Esophagus squamous epithelium (tissue), 4 donors: ENCODE data around the gene MMP27.

Experiments used
- POLR2A ChIP-seq, 4 donors: fragments of 450-650 bp; IDR thresholded peaks; one replicate each; pipeline ENCODE4 v1.6.1; 2017; ENCODE audit warnings: antibody characterized with exemption in 4 of 4, mild to moderate bottlenecking in 4 of 4, moderate library complexity in 3 of 4
- TF ChIP-seq, protein P1 (sequence below), 6 experiments: fragments of 450-650 bp in 4 of 6; fragments of 200-600 bp in 2 of 6; sonication (generic) in 2 of 6; IDR thresholded peaks; one replicate each; pipeline ENCODE4 v1.5.1; 2016 to 2019; ENCODE audit warnings: antibody characterized with exemption in 6 of 6, mild to moderate bottlenecking in 4 of 6, moderate library complexity in 4 of 6

DNA sequence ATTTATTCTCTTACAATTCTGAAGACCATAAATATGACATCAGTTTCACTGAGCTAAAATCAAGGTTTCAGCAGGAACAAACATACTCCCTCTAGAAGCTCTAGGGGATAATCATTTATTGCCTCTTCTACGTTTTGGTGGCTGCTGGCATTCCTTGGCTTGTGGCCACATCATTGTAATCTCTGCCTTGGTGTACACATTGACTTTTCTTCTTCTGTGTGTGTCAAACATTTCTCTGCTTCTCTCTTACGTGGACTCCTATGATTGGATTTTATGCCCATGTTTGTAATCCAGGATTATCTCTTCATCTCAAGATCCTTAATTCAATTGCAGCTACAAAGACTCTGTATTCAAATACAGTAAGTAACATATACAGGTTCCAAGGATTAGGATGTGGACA lies 50.0 kb downstream of the MMP27 start:
- TF ChIP-seq, protein P1, sequence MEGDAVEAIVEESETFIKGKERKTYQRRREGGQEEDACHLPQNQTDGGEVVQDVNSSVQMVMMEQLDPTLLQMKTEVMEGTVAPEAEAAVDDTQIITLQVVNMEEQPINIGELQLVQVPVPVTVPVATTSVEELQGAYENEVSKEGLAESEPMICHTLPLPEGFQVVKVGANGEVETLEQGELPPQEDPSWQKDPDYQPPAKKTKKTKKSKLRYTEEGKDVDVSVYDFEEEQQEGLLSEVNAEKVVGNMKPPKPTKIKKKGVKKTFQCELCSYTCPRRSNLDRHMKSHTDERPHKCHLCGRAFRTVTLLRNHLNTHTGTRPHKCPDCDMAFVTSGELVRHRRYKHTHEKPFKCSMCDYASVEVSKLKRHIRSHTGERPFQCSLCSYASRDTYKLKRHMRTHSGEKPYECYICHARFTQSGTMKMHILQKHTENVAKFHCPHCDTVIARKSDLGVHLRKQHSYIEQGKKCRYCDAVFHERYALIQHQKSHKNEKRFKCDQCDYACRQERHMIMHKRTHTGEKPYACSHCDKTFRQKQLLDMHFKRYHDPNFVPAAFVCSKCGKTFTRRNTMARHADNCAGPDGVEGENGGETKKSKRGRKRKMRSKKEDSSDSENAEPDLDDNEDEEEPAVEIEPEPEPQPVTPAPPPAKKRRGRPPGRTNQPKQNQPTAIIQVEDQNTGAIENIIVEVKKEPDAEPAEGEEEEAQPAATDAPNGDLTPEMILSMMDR (IDR thresholded peaks at IDR 0.05), result no peak
- TF ChIP-seq POLR2A (IDR thresholded peaks at IDR 0.05), result no peak
